HL-60 (cell line): Measurements from ENCODE around the gene ZFHX3.

Source experiments
- DNase-seq, 2 experiments: peaks; one replicate each; pipeline ENCODE4 v3.0.0-alpha.2; 2010 to 2020; ENCODE audit warnings: low read depth in 1 of 2, low spot score in 1 of 2
- H3K27ac ChIP-seq: fragments of 250-450 bp; sonication (Bioruptor Pico); replicated peaks from 2 replicates; pipeline ENCODE4 v1.5.1; 2020; ENCODE audit warnings: mild to moderate bottlenecking, moderate library complexity
- H3K27me3 ChIP-seq: fragments of 250-450 bp; sonication (Bioruptor Pico); 2 replicates; pipeline ENCODE4 v1.5.1; 2021; ENCODE audit warnings: mild to moderate bottlenecking, moderate library complexity; ENCODE audit not compliant: insufficient read depth, poor library complexity, severe bottlenecking
- H3K4me3 ChIP-seq: replicated peaks from 2 replicates; pipeline ENCODE4 v1.5.1; 2011; ENCODE audit warnings: mild to moderate bottlenecking, control low read depth, low read length; ENCODE audit not compliant: insufficient read depth
- GABPA ChIP-seq: IDR thresholded peaks from 2 replicates; pipeline ENCODE4 v1.6.1; 2012; ENCODE audit warnings: low read depth
- POLR2AphosphoS5 ChIP-seq: IDR thresholded peaks from 2 replicates; pipeline ENCODE4 v1.6.1; 2012; ENCODE audit warnings: low read depth
- SPI1 ChIP-seq: IDR thresholded peaks from 2 replicates; pipeline ENCODE4 v1.6.1; 2012; ENCODE audit warnings: low read depth, mild to moderate bottlenecking, borderline replicate concordance
- TF ChIP-seq, protein P1 (sequence below): IDR thresholded peaks from one replicate; pipeline ENCODE4 v1.5.1; 2011; ENCODE audit warnings: low read length, control low read depth, inconsistent platforms; ENCODE audit not compliant: insufficient read depth
- TF ChIP-seq, protein P2 (sequence below): IDR thresholded peaks from 2 replicates; pipeline ENCODE4 v1.6.1; 2012; ENCODE audit warnings: low read depth; ENCODE audit not compliant: insufficient replicate concordance

ZFHX3 gene

DNA sequence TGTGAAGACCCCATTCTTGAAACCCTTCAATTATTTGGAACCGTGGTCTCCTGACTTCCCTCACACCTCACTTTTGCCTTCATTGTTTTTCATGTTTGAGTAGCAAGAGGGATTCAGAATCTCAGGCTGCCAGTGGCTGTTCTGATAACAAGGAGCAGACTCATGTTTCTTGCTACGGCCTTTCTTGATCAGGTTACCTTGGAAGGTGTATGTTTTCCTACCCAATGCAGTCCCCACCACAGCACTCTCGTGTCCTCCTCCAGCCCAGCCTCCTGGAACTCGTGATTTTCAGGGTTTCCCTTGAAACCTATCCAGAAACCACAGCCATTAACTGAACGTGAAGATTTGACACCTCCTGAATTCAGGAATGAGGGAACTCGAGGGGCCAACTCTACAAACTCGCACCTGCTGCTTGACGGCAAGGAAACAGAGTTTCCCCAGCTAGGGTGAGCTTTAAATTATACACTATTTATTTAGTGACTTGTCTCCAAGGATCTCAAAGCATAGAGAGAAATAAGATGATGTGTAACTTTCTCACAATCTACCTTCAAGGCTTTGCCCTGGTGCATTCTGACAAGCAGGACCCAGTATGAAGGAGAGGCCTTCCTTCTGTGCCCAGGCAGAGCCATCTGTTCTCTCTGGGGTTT, 1.6 kb downstream of the ZFHX3 start:
- TF ChIP-seq, protein P1, sequence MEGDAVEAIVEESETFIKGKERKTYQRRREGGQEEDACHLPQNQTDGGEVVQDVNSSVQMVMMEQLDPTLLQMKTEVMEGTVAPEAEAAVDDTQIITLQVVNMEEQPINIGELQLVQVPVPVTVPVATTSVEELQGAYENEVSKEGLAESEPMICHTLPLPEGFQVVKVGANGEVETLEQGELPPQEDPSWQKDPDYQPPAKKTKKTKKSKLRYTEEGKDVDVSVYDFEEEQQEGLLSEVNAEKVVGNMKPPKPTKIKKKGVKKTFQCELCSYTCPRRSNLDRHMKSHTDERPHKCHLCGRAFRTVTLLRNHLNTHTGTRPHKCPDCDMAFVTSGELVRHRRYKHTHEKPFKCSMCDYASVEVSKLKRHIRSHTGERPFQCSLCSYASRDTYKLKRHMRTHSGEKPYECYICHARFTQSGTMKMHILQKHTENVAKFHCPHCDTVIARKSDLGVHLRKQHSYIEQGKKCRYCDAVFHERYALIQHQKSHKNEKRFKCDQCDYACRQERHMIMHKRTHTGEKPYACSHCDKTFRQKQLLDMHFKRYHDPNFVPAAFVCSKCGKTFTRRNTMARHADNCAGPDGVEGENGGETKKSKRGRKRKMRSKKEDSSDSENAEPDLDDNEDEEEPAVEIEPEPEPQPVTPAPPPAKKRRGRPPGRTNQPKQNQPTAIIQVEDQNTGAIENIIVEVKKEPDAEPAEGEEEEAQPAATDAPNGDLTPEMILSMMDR: no peak
- TF ChIP-seq POLR2AphosphoS5 (no peak), GABPA (no peak), SPI1 (no peak)
- TF ChIP-seq, protein P2, sequence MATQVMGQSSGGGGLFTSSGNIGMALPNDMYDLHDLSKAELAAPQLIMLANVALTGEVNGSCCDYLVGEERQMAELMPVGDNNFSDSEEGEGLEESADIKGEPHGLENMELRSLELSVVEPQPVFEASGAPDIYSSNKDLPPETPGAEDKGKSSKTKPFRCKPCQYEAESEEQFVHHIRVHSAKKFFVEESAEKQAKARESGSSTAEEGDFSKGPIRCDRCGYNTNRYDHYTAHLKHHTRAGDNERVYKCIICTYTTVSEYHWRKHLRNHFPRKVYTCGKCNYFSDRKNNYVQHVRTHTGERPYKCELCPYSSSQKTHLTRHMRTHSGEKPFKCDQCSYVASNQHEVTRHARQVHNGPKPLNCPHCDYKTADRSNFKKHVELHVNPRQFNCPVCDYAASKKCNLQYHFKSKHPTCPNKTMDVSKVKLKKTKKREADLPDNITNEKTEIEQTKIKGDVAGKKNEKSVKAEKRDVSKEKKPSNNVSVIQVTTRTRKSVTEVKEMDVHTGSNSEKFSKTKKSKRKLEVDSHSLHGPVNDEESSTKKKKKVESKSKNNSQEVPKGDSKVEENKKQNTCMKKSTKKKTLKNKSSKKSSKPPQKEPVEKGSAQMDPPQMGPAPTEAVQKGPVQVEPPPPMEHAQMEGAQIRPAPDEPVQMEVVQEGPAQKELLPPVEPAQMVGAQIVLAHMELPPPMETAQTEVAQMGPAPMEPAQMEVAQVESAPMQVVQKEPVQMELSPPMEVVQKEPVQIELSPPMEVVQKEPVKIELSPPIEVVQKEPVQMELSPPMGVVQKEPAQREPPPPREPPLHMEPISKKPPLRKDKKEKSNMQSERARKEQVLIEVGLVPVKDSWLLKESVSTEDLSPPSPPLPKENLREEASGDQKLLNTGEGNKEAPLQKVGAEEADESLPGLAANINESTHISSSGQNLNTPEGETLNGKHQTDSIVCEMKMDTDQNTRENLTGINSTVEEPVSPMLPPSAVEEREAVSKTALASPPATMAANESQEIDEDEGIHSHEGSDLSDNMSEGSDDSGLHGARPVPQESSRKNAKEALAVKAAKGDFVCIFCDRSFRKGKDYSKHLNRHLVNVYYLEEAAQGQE: no peak
- no peak for DNase-seq
- H3K27ac ChIP-seq: no peak overlapping the region
- H3K27me3 ChIP-seq: no peaks in the 10 kb centered on the region
- H3K4me3 ChIP-seq: no peak overlapping the region

DNA sequence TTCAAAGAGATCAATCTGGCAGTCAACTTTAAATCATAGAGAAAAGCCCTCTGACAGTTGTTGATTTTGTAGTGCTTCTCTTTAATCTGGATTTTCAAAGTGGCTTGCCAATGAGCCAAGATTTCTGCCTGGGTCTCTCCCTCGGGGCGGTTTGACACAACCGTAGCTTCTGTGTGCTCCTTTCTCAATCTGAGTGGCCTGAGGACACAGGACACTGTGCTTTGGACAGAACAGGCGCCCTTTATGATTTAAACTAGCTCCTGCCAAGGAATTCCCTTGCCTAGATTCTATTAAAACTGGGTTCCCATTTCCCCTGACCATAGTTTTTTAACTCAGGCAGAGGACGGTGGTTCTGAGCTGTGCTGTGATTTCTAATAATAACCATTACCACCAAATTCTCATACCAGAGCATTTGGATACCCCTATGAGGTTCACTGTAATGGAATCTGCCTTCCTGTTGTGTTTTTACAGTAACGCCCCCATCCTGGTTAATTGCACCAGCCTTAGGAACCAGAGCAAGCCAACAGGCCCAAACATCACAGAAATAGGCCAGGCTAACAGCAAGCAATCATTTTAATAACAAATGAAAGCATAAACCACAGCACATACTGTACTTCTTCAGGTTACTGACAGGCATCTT, 4.0 kb downstream of the ZFHX3 start:
- no peak overlapping the region for H3K4me3 ChIP-seq
- DNase-seq: no peak
- no peak for TF ChIP-seq SPI1
- TF ChIP-seq GABPA: no peak
- TF ChIP-seq, protein P1: no peak
- no peak for TF ChIP-seq POLR2AphosphoS5
- TF ChIP-seq, protein P2: no peak
- no peaks in the 10 kb centered on the region for H3K27me3 ChIP-seq
- no peak overlapping the region for H3K27ac ChIP-seq

DNA sequence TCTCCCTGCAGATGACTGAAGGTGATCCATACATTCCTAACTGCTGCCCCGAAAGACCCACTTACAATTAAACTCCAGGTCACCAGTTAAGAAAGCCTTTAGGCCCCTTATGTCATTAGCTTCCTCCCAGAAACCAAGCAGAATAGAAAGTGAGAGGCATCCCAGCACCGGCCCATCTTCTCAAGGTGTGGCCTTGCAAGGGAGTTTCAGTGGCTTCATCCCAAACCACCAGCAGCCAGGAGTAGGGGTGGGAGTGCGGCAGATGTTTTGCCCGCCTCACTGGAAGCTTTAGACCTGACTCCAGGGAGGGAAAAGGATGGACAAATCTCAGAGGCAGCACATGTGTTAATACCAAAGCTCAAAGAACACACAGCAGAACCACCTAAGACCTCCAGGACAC, 5.1 kb downstream of the ZFHX3 start:
- no peak for DNase-seq
- Histone ChIP-seq H3K27me3 (no peaks in the 10 kb centered on the region), H3K4me3 (no peak overlapping the region), H3K27ac (no peak overlapping the region)
- TF ChIP-seq POLR2AphosphoS5 (no peak), GABPA (no peak), SPI1 (no peak)
- TF ChIP-seq, protein P1: no peak
- TF ChIP-seq, protein P2: no peak
